ENCODE results near the gene EPC2.
"Not testable (repeated sequence)": the region's sequence is repeated elsewhere in the genome, so short reads cannot be mapped to it uniquely, and the experiment has no call there.

Gene EPC2

GRCh38 chr2:148674063-148675020, 29.8 kb downstream of the EPC2 start:
- DNase-seq (ENCODE audit: low spot score) = peak; percentile 32

- DNase-seq (ENCODE audit: low spot score) = no peak
Measured at GRCh38 chr2:148675708-148676107, 31.2 kb downstream of the EPC2 start.

GRCh38 chr2:148678302-148679179, 34.0 kb downstream of the EPC2 start:
- DNase-seq (ENCODE audit: low spot score) = not testable (repeated sequence)

- DNase-seq (ENCODE audit: low spot score) = no peak
Measured at GRCh38 chr2:148680462-148680861, 35.9 kb downstream of the EPC2 start.

GRCh38 chr2:148681443-148681842, 36.9 kb downstream of the EPC2 start:
- no peak for DNase-seq (ENCODE audit: low spot score)

- DNase-seq (ENCODE audit: low spot score) = not testable (repeated sequence)
Measured at GRCh38 chr2:148681862-148682261, 37.3 kb downstream of the EPC2 start.

GRCh38 chr2:148684507-148684906, 40.0 kb downstream of the EPC2 start:
- no peak for DNase-seq (ENCODE audit: low spot score)

- no peak for DNase-seq (ENCODE audit: low spot score)
Measured at GRCh38 chr2:148687543-148687942, 43.0 kb downstream of the EPC2 start.

- DNase-seq (ENCODE audit: low spot score) = not testable (repeated sequence)
Measured at GRCh38 chr2:148688011-148688410, 43.5 kb downstream of the EPC2 start.

- no peak for DNase-seq (ENCODE audit: low spot score)
Measured at GRCh38 chr2:148696985-148697384, 52.4 kb downstream of the EPC2 start.

- DNase-seq (ENCODE audit: low spot score) = no peak
Measured at GRCh38 chr2:148699830-148700229, 55.3 kb downstream of the EPC2 start.

- no peak for DNase-seq (ENCODE audit: low spot score)
Measured at GRCh38 chr2:148701039-148701438, 56.5 kb downstream of the EPC2 start.

- DNase-seq (ENCODE audit: low spot score) = no peak
Measured at GRCh38 chr2:148701877-148702276, 57.3 kb downstream of the EPC2 start.

- DNase-seq (ENCODE audit: low spot score) = no peak
Measured at GRCh38 chr2:148702475-148702874, 57.9 kb downstream of the EPC2 start.

GRCh38 chr2:148704247-148704646, 59.7 kb downstream of the EPC2 start:
- no peak for DNase-seq (ENCODE audit: low spot score)

- DNase-seq (ENCODE audit: low spot score) = no peak
Measured at GRCh38 chr2:148716378-148716920, 71.9 kb downstream of the EPC2 start.

- no peak for DNase-seq (ENCODE audit: low spot score)
Measured at GRCh38 chr2:148718039-148718438, 73.5 kb downstream of the EPC2 start.

GRCh38 chr2:148719195-148719749, 74.7 kb downstream of the EPC2 start:
- DNase-seq (ENCODE audit: low spot score) = no peak

- DNase-seq (ENCODE audit: low spot score) = no peak
Measured at GRCh38 chr2:148719941-148720436, 75.4 kb downstream of the EPC2 start.

- no peak for DNase-seq (ENCODE audit: low spot score)
Measured at GRCh38 chr2:148720501-148721001, 76.0 kb downstream of the EPC2 start.

- no peak for DNase-seq (ENCODE audit: low spot score)
Measured at GRCh38 chr2:148721520-148721931, 77.0 kb downstream of the EPC2 start.

All from SW480 (cell line).